ENCODE data around the gene KRT16.
"Not testable (repeated sequence)": the region's sequence is repeated elsewhere in the genome, so short reads cannot be mapped to it uniquely, and the experiment has no call there.

DNA sequence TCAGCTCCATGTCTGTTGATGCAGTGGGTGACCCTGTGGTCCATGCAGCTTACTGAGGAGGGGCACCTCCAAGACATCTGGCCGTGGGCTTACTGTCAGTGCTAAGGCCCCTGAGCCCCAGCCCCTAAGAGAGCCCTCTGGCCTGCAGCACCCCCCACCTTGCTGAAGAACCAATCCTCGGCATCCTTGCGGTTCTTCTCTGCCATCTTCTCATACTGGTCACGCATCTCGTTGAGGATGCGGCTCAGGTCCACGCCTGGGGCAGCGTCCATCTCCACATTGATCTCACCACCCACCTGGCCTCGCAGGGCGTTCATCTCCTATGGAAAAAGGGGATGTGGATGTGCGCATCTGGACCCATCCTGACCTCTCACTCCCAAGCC lies 8.9 kb upstream of the KRT16 start:
- TF ChIP-seq, protein P1, sequence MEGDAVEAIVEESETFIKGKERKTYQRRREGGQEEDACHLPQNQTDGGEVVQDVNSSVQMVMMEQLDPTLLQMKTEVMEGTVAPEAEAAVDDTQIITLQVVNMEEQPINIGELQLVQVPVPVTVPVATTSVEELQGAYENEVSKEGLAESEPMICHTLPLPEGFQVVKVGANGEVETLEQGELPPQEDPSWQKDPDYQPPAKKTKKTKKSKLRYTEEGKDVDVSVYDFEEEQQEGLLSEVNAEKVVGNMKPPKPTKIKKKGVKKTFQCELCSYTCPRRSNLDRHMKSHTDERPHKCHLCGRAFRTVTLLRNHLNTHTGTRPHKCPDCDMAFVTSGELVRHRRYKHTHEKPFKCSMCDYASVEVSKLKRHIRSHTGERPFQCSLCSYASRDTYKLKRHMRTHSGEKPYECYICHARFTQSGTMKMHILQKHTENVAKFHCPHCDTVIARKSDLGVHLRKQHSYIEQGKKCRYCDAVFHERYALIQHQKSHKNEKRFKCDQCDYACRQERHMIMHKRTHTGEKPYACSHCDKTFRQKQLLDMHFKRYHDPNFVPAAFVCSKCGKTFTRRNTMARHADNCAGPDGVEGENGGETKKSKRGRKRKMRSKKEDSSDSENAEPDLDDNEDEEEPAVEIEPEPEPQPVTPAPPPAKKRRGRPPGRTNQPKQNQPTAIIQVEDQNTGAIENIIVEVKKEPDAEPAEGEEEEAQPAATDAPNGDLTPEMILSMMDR (IDR thresholded peaks at IDR 0.05) = not testable (repeated sequence)
- not testable (repeated sequence) for TF ChIP-seq POLR2A (IDR thresholded peaks at IDR 0.05)
